ENCODE results near the gene AR.

The AR gene

GRCh38 chrX:67692246-67692645 is 148.4 kb downstream of the AR start:
- H2BK15ac ChIP-seq (replicated peaks; ENCODE audit: low read depth): no peak overlapping the region
- H2AK5ac ChIP-seq (ENCODE audit: low read length): no peak overlapping the region
- H3K4me1 ChIP-seq (ENCODE audit: control insufficient read depth, low read depth, low read length): no peaks in the 10 kb centered on the region
- H3K36me3 ChIP-seq (ENCODE audit: control insufficient read depth, insufficient read depth, low read length): no peaks in the 10 kb centered on the region
- H2BK120ac ChIP-seq (ENCODE audit: low read depth, low read length): no peak overlapping the region
- no peaks in the 10 kb centered on the region for H3K27me3 ChIP-seq (ENCODE audit: insufficient read depth, low read length, poor library complexity)
- H3K4me2 ChIP-seq (ENCODE audit: low read length): no peak overlapping the region
- no peak overlapping the region for H3K4ac ChIP-seq (ENCODE audit: low read depth, low read length)
- no peak overlapping the region for H4K5ac ChIP-seq (ENCODE audit: low read length)
- H2BK5ac ChIP-seq (ENCODE audit: low read length): no peak overlapping the region
- no peak overlapping the region for H3K56ac ChIP-seq (ENCODE audit: low read length)
- H3K27ac ChIP-seq (ENCODE audit: low read depth, low read length): no peak overlapping the region
- H4K8ac ChIP-seq (ENCODE audit: low read depth, low read length): no peak overlapping the region
- H3K18ac ChIP-seq (ENCODE audit: low read length): no peak overlapping the region
- no peak overlapping the region for H3K4me3 ChIP-seq (ENCODE audit: low read length)
- DNase-seq: no peak
- H3K79me1 ChIP-seq (ENCODE audit: low read length): no peaks in the 10 kb centered on the region
- H3K23ac ChIP-seq (ENCODE audit: low read length): no peak overlapping the region
- no peaks in the 10 kb centered on the region for H3K79me2 ChIP-seq (ENCODE audit: control insufficient read depth, insufficient read depth, low read length)
- no peak overlapping the region for H3K9ac ChIP-seq (ENCODE audit: low read length)

GRCh38 chrX:67693928-67694327 is 150.1 kb downstream of the AR start:
- Histone ChIP-seq H3K18ac (ENCODE audit: low read length) (no peak overlapping the region), H3K56ac (ENCODE audit: low read length) (no peak overlapping the region), H2BK5ac (ENCODE audit: low read length) (no peak overlapping the region), H3K27me3 (ENCODE audit: insufficient read depth, low read length, poor library complexity) (no peaks in the 10 kb centered on the region), H3K36me3 (ENCODE audit: control insufficient read depth, insufficient read depth, low read length) (no peaks in the 10 kb centered on the region), H4K5ac (ENCODE audit: low read length) (no peak overlapping the region), H4K8ac (ENCODE audit: low read depth, low read length) (no peak overlapping the region), H2BK120ac (ENCODE audit: low read depth, low read length) (no peak overlapping the region), H3K4ac (ENCODE audit: low read depth, low read length) (no peak overlapping the region), H2AK5ac (ENCODE audit: low read length) (no peak overlapping the region), H3K79me1 (ENCODE audit: low read length) (no peaks in the 10 kb centered on the region), H3K79me2 (ENCODE audit: control insufficient read depth, insufficient read depth, low read length) (no peaks in the 10 kb centered on the region), H3K27ac (ENCODE audit: low read depth, low read length) (no peak overlapping the region), H3K4me2 (ENCODE audit: low read length) (no peak overlapping the region), H3K4me3 (ENCODE audit: low read length) (no peak overlapping the region), H3K4me1 (ENCODE audit: control insufficient read depth, low read depth, low read length) (no peaks in the 10 kb centered on the region), H2BK15ac (replicated peaks; ENCODE audit: low read depth) (no peak overlapping the region), H3K23ac (ENCODE audit: low read length) (no peak overlapping the region), H3K9ac (ENCODE audit: low read length) (no peak overlapping the region)
- DNase-seq: no peak
- no CpG with 5 or more reads among the region's 1 CpG for WGBS (ENCODE audit: extremely low coverage, insufficient coverage, low lambda C conversion rate)

- Histone ChIP-seq H2AK5ac (ENCODE audit: low read length) (no peak overlapping the region), H2BK5ac (ENCODE audit: low read length) (no peak overlapping the region), H2BK120ac (ENCODE audit: low read depth, low read length) (no peak overlapping the region), H3K27ac (ENCODE audit: low read depth, low read length) (no peak overlapping the region), H2BK15ac (replicated peaks; ENCODE audit: low read depth) (no peak overlapping the region), H3K56ac (ENCODE audit: low read length) (no peak overlapping the region), H3K79me1 (ENCODE audit: low read length) (no peaks in the 10 kb centered on the region), H3K4me1 (ENCODE audit: control insufficient read depth, low read depth, low read length) (no peaks in the 10 kb centered on the region), H3K4me3 (ENCODE audit: low read length) (no peak overlapping the region), H3K9ac (ENCODE audit: low read length) (no peak overlapping the region), H4K8ac (ENCODE audit: low read depth, low read length) (no peak overlapping the region), H3K27me3 (ENCODE audit: insufficient read depth, low read length, poor library complexity) (no peaks in the 10 kb centered on the region), H3K18ac (ENCODE audit: low read length) (no peak overlapping the region), H3K4me2 (ENCODE audit: low read length) (no peak overlapping the region), H3K36me3 (ENCODE audit: control insufficient read depth, insufficient read depth, low read length) (no peaks in the 10 kb centered on the region), H3K4ac (ENCODE audit: low read depth, low read length) (no peak overlapping the region), H4K5ac (ENCODE audit: low read length) (no peak overlapping the region), H3K23ac (ENCODE audit: low read length) (no peak overlapping the region), H3K79me2 (ENCODE audit: control insufficient read depth, insufficient read depth, low read length) (no peaks in the 10 kb centered on the region)
- DNase-seq: no peak
Measured at GRCh38 chrX:67697452-67697851, 153.6 kb downstream of the AR start.

GRCh38 chrX:67700602-67701001 is 156.8 kb downstream of the AR start:
- H2AK5ac ChIP-seq (ENCODE audit: low read length): no peak overlapping the region
- H3K4ac ChIP-seq (ENCODE audit: low read depth, low read length): no peak overlapping the region
- H3K4me3 ChIP-seq (ENCODE audit: low read length): no peak overlapping the region
- H3K79me1 ChIP-seq (ENCODE audit: low read length): no peaks in the 10 kb centered on the region
- H4K8ac ChIP-seq (ENCODE audit: low read depth, low read length): no peak overlapping the region
- H3K36me3 ChIP-seq (ENCODE audit: control insufficient read depth, insufficient read depth, low read length): no peaks in the 10 kb centered on the region
- H3K27ac ChIP-seq (ENCODE audit: low read depth, low read length): no peak overlapping the region
- H3K23ac ChIP-seq (ENCODE audit: low read length): no peak overlapping the region
- H3K9ac ChIP-seq (ENCODE audit: low read length): no peak overlapping the region
- H2BK15ac ChIP-seq (replicated peaks; ENCODE audit: low read depth): no peak overlapping the region
- no peak overlapping the region for H3K56ac ChIP-seq (ENCODE audit: low read length)
- H3K79me2 ChIP-seq (ENCODE audit: control insufficient read depth, insufficient read depth, low read length): no peaks in the 10 kb centered on the region
- peak; percentile 16 for DNase-seq
- no peaks in the 10 kb centered on the region for H3K27me3 ChIP-seq (ENCODE audit: insufficient read depth, low read length, poor library complexity)
- no peak overlapping the region for H3K18ac ChIP-seq (ENCODE audit: low read length)
- H2BK120ac ChIP-seq (ENCODE audit: low read depth, low read length): no peak overlapping the region
- WGBS (ENCODE audit: extremely low coverage, insufficient coverage, low lambda C conversion rate): no CpG with 5 or more reads among the region's 3 CpGs
- H3K4me1 ChIP-seq (ENCODE audit: control insufficient read depth, low read depth, low read length): no peaks in the 10 kb centered on the region
- no peak overlapping the region for H3K4me2 ChIP-seq (ENCODE audit: low read length)
- no peak overlapping the region for H4K5ac ChIP-seq (ENCODE audit: low read length)
- no peak overlapping the region for H2BK5ac ChIP-seq (ENCODE audit: low read length)

GRCh38 chrX:67714004-67714403 is 170.2 kb downstream of the AR start:
- no peak overlapping the region for H4K5ac ChIP-seq (ENCODE audit: low read length)
- no peak overlapping the region for H2AK5ac ChIP-seq (ENCODE audit: low read length)
- no peaks in the 10 kb centered on the region for H3K79me2 ChIP-seq (ENCODE audit: control insufficient read depth, insufficient read depth, low read length)
- H3K4me2 ChIP-seq (ENCODE audit: low read length): no peak overlapping the region
- no peak overlapping the region for H3K23ac ChIP-seq (ENCODE audit: low read length)
- no CpG with 5 or more reads among the region's 1 CpG for WGBS (ENCODE audit: extremely low coverage, insufficient coverage, low lambda C conversion rate)
- no peaks in the 10 kb centered on the region for H3K79me1 ChIP-seq (ENCODE audit: low read length)
- no peaks in the 10 kb centered on the region for H3K4me1 ChIP-seq (ENCODE audit: control insufficient read depth, low read depth, low read length)
- no peak overlapping the region for H3K4ac ChIP-seq (ENCODE audit: low read depth, low read length)
- no peaks in the 10 kb centered on the region for H3K27me3 ChIP-seq (ENCODE audit: insufficient read depth, low read length, poor library complexity)
- no peak overlapping the region for H3K18ac ChIP-seq (ENCODE audit: low read length)
- H3K27ac ChIP-seq (ENCODE audit: low read depth, low read length): no peak overlapping the region
- H3K56ac ChIP-seq (ENCODE audit: low read length): no peak overlapping the region
- no peak overlapping the region for H2BK120ac ChIP-seq (ENCODE audit: low read depth, low read length)
- H3K9ac ChIP-seq (ENCODE audit: low read length): no peak overlapping the region
- H3K4me3 ChIP-seq (ENCODE audit: low read length): no peak overlapping the region
- H2BK15ac ChIP-seq (replicated peaks; ENCODE audit: low read depth): no peak overlapping the region
- no peak overlapping the region for H4K8ac ChIP-seq (ENCODE audit: low read depth, low read length)
- no peak for DNase-seq
- no peak overlapping the region for H2BK5ac ChIP-seq (ENCODE audit: low read length)
- no peaks in the 10 kb centered on the region for H3K36me3 ChIP-seq (ENCODE audit: control insufficient read depth, insufficient read depth, low read length)

- H2BK15ac ChIP-seq (replicated peaks; ENCODE audit: low read depth): no peak overlapping the region
Measured at GRCh38 chrX:67717571-67717970, 173.8 kb downstream of the AR start.

More at GRCh38 chrX:67717571-67717970, 173.8 kb downstream of the AR start:
- Histone ChIP-seq H3K23ac (ENCODE audit: low read length) (no peak overlapping the region), H3K36me3 (ENCODE audit: control insufficient read depth, insufficient read depth, low read length) (no peaks in the 10 kb centered on the region), H3K4me1 (ENCODE audit: control insufficient read depth, low read depth, low read length) (no peaks in the 10 kb centered on the region), H4K8ac (ENCODE audit: low read depth, low read length) (no peak overlapping the region), H3K4me2 (ENCODE audit: low read length) (no peak overlapping the region), H3K4me3 (ENCODE audit: low read length) (no peak overlapping the region), H3K79me1 (ENCODE audit: low read length) (no peaks in the 10 kb centered on the region), H2AK5ac (ENCODE audit: low read length) (no peak overlapping the region), H4K5ac (ENCODE audit: low read length) (no peak overlapping the region), H2BK120ac (ENCODE audit: low read depth, low read length) (no peak overlapping the region), H3K9ac (ENCODE audit: low read length) (no peak overlapping the region), H3K56ac (ENCODE audit: low read length) (no peak overlapping the region), H3K79me2 (ENCODE audit: control insufficient read depth, insufficient read depth, low read length) (no peaks in the 10 kb centered on the region), H3K27me3 (ENCODE audit: insufficient read depth, low read length, poor library complexity) (no peaks in the 10 kb centered on the region), H3K4ac (ENCODE audit: low read depth, low read length) (no peak overlapping the region), H3K27ac (ENCODE audit: low read depth, low read length) (no peak overlapping the region), H2BK5ac (ENCODE audit: low read length) (no peak overlapping the region), H3K18ac (ENCODE audit: low read length) (no peak overlapping the region)
- no peak for DNase-seq
- no CpG with 5 or more reads among the region's 4 CpGs for WGBS (ENCODE audit: extremely low coverage, insufficient coverage, low lambda C conversion rate)
